Measurements from ENCODE around the gene MIA2. TPM values are rescaled to one million over a fixed set of nuclear protein-coding genes. Genes with fewer than 3 reads are reported as not detected.

MIA2 gene
- total and polyA plus RNA-seq, 9 of the 15 experiments (the other 6 are each of a cell fraction or from before 2014, with no cell fraction given), result 6.0 to 21.8 (median 12.8) TPM

DNA sequence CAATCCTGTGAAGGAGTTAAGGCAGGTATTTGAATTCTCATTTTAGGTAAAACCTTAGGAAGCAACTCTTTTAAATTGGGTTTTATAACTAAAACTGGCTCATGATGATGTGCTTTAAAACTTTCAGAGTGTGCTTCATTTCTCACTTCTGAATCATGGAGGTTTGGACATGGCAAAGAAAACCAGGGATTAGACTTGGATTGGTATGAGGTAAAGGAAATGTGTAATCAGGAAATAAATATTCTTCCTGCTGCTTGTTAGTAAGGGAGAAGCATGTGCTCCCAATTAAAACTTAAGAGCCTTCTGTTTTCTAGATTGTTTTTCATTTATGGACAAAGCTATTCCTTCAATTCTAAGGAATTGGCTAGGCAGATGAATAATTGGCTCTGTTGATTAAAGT is 141.1 kb downstream of the MIA2 start:
- no peak for ATAC-seq
- Histone ChIP-seq H3K9ac (ENCODE audit: insufficient read depth in 1 of 2, low read depth in 2 of 2, low read length in 2 of 2) (no peak overlapping the region), H3K4me3 (no peak overlapping the region), H3K27me3 (ENCODE audit: control insufficient read depth in 2 of 2, insufficient read depth in 2 of 2, low read length in 2 of 2) (no peaks in the 10 kb centered on the region), H2AFZ (ENCODE audit: low read depth, low read length) (no peak overlapping the region), H3K9me3 (replicated peaks; ENCODE audit: control insufficient read depth, insufficient read depth, low read depth, low read length) (no peaks in the 10 kb centered on the region), H3K9me1 (ENCODE audit: control insufficient read depth, insufficient read depth, low read length) (no peaks in the 10 kb centered on the region), H3K27ac (ENCODE audit: extremely low read depth, low read depth, low read length) (no peak overlapping the region), H3K4me2 (ENCODE audit: insufficient read depth, low read length) (no peak overlapping the region), H3K4me1 (replicated peaks in 1 of 2; ENCODE audit: control insufficient read depth in 2 of 2, insufficient read depth in 2 of 2, low read length in 2 of 2) (no peaks in the 10 kb centered on the region), H4K20me1 (replicated peaks; ENCODE audit: control insufficient read depth, insufficient read depth, low read length) (no peaks in the 10 kb centered on the region), H3K36me3 (ENCODE audit: control insufficient read depth, insufficient read depth, low read length) (no peaks in the 10 kb centered on the region), H3K79me2 (ENCODE audit: control insufficient read depth, insufficient read depth, low read length) (no peaks in the 10 kb centered on the region)
- DNase-seq (ENCODE audit: extremely low read depth in 1 of 4, low spot score in 3 of 4), result no peak
- FAIRE-seq, result no peak
- POLR2A ChIA-PET, result interaction anchor here (1.0 kb wide), 1 partner anchor 14 kb away, joined by 3 read pairs; no protein-coding TSS in a partner anchor
- in situ Hi-C loops (cut with MboI), result no loop called here
- intact Hi-C loops (cut with micrococcal nuclease), result no loop called here
- CTCF ChIA-PET (ENCODE audit: low intra/inter-chr PET ratio), result no interaction called here
- BruUV-seq (replicated peaks), result no TSS peak
- TF ChIP-seq NFATC3 (IDR thresholded peaks at IDR 0.05), result no peak
- TF ChIP-seq KAT2B (IDR thresholded peaks at IDR 0.05; ENCODE audit: low read depth, low read length), result no peak
- no peak for TF ChIP-seq ARNT (IDR thresholded peaks at IDR 0.05)
- TF ChIP-seq FUS (optimal IDR thresholded peaks at IDR 0.05; ENCODE audit: low read depth, low read length), result no peak
- TF ChIP-seq ZNF644 (tag; IDR thresholded peaks at IDR 0.05; ENCODE audit: low read depth), result no peak
- no peak for TF ChIP-seq SP1 (CRISPR knock-in tag; IDR thresholded peaks at IDR 0.05)
- no peak for TF ChIP-seq KAT8 (IDR thresholded peaks at IDR 0.05; ENCODE audit: low read depth)
- TF ChIP-seq, protein P1, sequence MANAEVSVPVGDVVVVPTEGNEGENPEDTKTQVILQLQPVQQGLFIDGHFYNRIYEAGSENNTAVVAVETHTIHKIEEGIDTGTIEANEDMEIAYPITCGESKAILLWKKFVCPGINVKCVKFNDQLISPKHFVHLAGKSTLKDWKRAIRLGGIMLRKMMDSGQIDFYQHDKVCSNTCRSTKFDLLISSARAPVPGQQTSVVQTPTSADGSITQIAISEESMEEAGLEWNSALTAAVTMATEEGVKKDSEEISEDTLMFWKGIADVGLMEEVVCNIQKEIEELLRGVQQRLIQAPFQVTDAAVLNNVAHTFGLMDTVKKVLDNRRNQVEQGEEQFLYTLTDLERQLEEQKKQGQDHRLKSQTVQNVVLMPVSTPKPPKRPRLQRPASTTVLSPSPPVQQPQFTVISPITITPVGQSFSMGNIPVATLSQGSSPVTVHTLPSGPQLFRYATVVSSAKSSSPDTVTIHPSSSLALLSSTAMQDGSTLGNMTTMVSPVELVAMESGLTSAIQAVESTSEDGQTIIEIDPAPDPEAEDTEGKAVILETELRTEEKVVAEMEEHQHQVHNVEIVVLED (CRISPR knock-in tag; IDR thresholded peaks at IDR 0.05), result no peak
- TF ChIP-seq, protein P2, sequence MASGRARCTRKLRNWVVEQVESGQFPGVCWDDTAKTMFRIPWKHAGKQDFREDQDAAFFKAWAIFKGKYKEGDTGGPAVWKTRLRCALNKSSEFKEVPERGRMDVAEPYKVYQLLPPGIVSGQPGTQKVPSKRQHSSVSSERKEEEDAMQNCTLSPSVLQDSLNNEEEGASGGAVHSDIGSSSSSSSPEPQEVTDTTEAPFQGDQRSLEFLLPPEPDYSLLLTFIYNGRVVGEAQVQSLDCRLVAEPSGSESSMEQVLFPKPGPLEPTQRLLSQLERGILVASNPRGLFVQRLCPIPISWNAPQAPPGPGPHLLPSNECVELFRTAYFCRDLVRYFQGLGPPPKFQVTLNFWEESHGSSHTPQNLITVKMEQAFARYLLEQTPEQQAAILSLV (tag; IDR thresholded peaks at IDR 0.05), result no peak
- TF ChIP-seq ZNF175 (CRISPR knock-in tag; IDR thresholded peaks at IDR 0.05; ENCODE audit: low read depth), result no peak
- TF ChIP-seq MCM5 (IDR thresholded peaks at IDR 0.05; ENCODE audit: low read depth), result no peak
- TF ChIP-seq, protein P3, sequence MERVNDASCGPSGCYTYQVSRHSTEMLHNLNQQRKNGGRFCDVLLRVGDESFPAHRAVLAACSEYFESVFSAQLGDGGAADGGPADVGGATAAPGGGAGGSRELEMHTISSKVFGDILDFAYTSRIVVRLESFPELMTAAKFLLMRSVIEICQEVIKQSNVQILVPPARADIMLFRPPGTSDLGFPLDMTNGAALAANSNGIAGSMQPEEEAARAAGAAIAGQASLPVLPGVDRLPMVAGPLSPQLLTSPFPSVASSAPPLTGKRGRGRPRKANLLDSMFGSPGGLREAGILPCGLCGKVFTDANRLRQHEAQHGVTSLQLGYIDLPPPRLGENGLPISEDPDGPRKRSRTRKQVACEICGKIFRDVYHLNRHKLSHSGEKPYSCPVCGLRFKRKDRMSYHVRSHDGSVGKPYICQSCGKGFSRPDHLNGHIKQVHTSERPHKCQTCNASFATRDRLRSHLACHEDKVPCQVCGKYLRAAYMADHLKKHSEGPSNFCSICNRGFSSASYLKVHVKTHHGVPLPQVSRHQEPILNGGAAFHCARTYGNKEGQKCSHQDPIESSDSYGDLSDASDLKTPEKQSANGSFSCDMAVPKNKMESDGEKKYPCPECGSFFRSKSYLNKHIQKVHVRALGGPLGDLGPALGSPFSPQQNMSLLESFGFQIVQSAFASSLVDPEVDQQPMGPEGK (CRISPR knock-in tag; IDR thresholded peaks at IDR 0.05; ENCODE audit: borderline replicate concordance), result no peak
- TF ChIP-seq ZNF445 (CRISPR knock-in tag; IDR thresholded peaks at IDR 0.05; ENCODE audit: low read depth), result no peak
- TF ChIP-seq HEY1 (CRISPR knock-in tag; IDR thresholded peaks at IDR 0.05; ENCODE audit: borderline replicate concordance), result no peak
- TF ChIP-seq MYC (IDR thresholded peaks at IDR 0.05; ENCODE audit: low read depth, low read length), result no peak
- TF ChIP-seq MYC (CRISPR knock-in tag; IDR thresholded peaks at IDR 0.05; ENCODE audit: borderline replicate concordance, low read depth), result no peak
- no peak for TF ChIP-seq ZNF197 (CRISPR knock-in tag; IDR thresholded peaks at IDR 0.05; ENCODE audit: low read depth)
- no peak for TF ChIP-seq LARP7 (IDR thresholded peaks at IDR 0.05)
- no peak for TF ChIP-seq ZC3H11A (IDR thresholded peaks at IDR 0.05; ENCODE audit: low read depth, low read length)
- no peak for TF ChIP-seq MAFF (IDR thresholded peaks at IDR 0.05; ENCODE audit: low read length)
- no peak for TF ChIP-seq KLF1 (tag; IDR thresholded peaks at IDR 0.05)
